Panc1 (cell line): ENCODE measurements around the gene LCE2A.

Experiments
- POLR2AphosphoS5 ChIP-seq: IDR thresholded peaks from 2 replicates; pipeline ENCODE4 v1.6.1; 2012; ENCODE audit warnings: mild to moderate bottlenecking, low read depth, low read length, moderate library complexity
- SIN3A ChIP-seq: IDR thresholded peaks from 2 replicates; pipeline ENCODE4 v1.6.1; 2012; ENCODE audit warnings: low read depth, mild to moderate bottlenecking, low read length, moderate library complexity, borderline replicate concordance; ENCODE audit not compliant: insufficient read depth
- TCF7L2 ChIP-seq: IDR thresholded peaks from 2 replicates; pipeline ENCODE4 v1.6.1; 2011; ENCODE audit warnings: mild to moderate bottlenecking, low read depth, low read length, inconsistent platforms
- TF ChIP-seq, protein P1 (sequence below): fragments of 450-650 bp; IDR thresholded peaks from 2 replicates; pipeline ENCODE4 v1.5.1; 2017; ENCODE audit warnings: mild to moderate bottlenecking

DNA sequence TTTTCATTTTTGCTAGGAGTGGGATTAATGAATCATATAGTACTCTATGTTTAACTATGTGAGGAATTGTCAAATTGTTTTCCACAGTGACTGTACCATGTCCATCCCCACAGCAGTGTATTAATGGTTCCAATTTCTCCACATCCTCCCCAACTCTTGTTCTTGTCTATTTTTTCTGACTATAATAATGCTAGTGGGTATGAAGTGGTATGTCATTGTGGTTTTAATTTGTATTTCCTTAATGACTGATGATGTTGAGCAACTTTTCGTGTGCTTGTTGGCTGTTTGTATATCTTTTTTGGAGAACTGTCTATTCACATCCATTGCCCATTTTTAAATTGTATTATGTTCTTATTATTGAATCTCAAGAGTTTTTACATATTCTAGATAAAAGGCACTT, 49.7 kb downstream of the LCE2A start:
- TF ChIP-seq POLR2AphosphoS5 (no peak), TCF7L2 (no peak), SIN3A (no peak)
- TF ChIP-seq, protein P1, sequence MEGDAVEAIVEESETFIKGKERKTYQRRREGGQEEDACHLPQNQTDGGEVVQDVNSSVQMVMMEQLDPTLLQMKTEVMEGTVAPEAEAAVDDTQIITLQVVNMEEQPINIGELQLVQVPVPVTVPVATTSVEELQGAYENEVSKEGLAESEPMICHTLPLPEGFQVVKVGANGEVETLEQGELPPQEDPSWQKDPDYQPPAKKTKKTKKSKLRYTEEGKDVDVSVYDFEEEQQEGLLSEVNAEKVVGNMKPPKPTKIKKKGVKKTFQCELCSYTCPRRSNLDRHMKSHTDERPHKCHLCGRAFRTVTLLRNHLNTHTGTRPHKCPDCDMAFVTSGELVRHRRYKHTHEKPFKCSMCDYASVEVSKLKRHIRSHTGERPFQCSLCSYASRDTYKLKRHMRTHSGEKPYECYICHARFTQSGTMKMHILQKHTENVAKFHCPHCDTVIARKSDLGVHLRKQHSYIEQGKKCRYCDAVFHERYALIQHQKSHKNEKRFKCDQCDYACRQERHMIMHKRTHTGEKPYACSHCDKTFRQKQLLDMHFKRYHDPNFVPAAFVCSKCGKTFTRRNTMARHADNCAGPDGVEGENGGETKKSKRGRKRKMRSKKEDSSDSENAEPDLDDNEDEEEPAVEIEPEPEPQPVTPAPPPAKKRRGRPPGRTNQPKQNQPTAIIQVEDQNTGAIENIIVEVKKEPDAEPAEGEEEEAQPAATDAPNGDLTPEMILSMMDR, result no peak
